GM23338 (cell line): ENCODE measurements around the gene C16orf95. TPM values are rescaled to one million over a fixed set of nuclear protein-coding genes. Genes with fewer than 3 reads are reported as not detected.

Experiments
- ATAC-seq: fragments of 200-7000 bp; cut with Tn5 transposase; 3 replicates; pipeline ENCODE4 v1.9.1; 2020
- DNase-seq: peaks from one replicate; pipeline ENCODE4 v3.0.0-alpha.2; 2015; ENCODE audit warnings: low spot score
- H2AFZ ChIP-seq: fragments of 200-600 bp; sonication (generic); 2 replicates; pipeline ENCODE4 v1.8.0; 2016; ENCODE audit warnings: antibody characterized with exemption, mild to moderate bottlenecking, moderate library complexity
- H3F3A ChIP-seq: fragments of 200-600 bp; sonication (generic); replicated peaks from 2 replicates; pipeline ENCODE4 v1.8.0; 2017; ENCODE audit warnings: antibody characterized with exemption, mixed run types, low read depth
- H3K27ac ChIP-seq: fragments of 200-600 bp; sonication (generic); 2 replicates; pipeline ENCODE4 v1.6.1; 2016; ENCODE audit warnings: low read depth
- H3K27me3 ChIP-seq: fragments of 200-600 bp; sonication (generic); 2 replicates; pipeline ENCODE4 v1.8.0; 2016; ENCODE audit warnings: mild to moderate bottlenecking, mixed run types, moderate library complexity; ENCODE audit not compliant: insufficient read depth
- H3K36me3 ChIP-seq: fragments of 200-600 bp; sonication (generic); 2 replicates; pipeline ENCODE4 v1.8.0; 2016; ENCODE audit warnings: mild to moderate bottlenecking; ENCODE audit not compliant: insufficient read depth
- H3K4me1 ChIP-seq: fragments of 200-600 bp; sonication (generic); 2 replicates; pipeline ENCODE4 v1.8.0; 2016; ENCODE audit warnings: mild to moderate bottlenecking, moderate library complexity; ENCODE audit not compliant: insufficient read depth
- H3K4me2 ChIP-seq: fragments of 200-600 bp; sonication (generic); 2 replicates; pipeline ENCODE4 v1.7.1; 2017; ENCODE audit warnings: mixed run types
- H3K4me3 ChIP-seq: fragments of 200-600 bp; sonication (generic); 2 replicates; pipeline ENCODE4 v1.6.1; 2016; ENCODE audit warnings: mixed run types
- H3K79me2 ChIP-seq: fragments of 200-600 bp; sonication (generic); replicated peaks from 2 replicates; pipeline ENCODE4 v1.8.0; 2017; ENCODE audit warnings: mild to moderate bottlenecking; ENCODE audit not compliant: insufficient read depth
- H3K9me2 ChIP-seq: fragments of 200-600 bp; sonication (generic); 2 replicates; pipeline ENCODE4 v1.8.0; 2017; ENCODE audit not compliant: insufficient read depth
- H4K20me1 ChIP-seq: fragments of 200-600 bp; sonication (generic); replicated peaks from 2 replicates; pipeline ENCODE4 v1.8.0; 2017; ENCODE audit warnings: mild to moderate bottlenecking; ENCODE audit not compliant: insufficient read depth
- H3K27ac Mint-ChIP-seq: 2 replicates; pipeline ENCODE4 v1.8.0; 2020; ENCODE audit warnings: inconsistent platforms, mild to moderate bottlenecking, moderate library complexity, mixed read lengths
- H3K27me3 Mint-ChIP-seq: 3 replicates; pipeline ENCODE4 v1.8.0; 2022; ENCODE audit warnings: low read depth, mild to moderate bottlenecking, moderate library complexity, mixed read lengths, inconsistent platforms; ENCODE audit not compliant: insufficient read depth, poor library complexity
- H3K36me3 Mint-ChIP-seq: 3 replicates; pipeline ENCODE4 v1.8.0; 2021; ENCODE audit warnings: low read depth, mild to moderate bottlenecking, inconsistent platforms, moderate library complexity, mixed read lengths
- H3K4me1 Mint-ChIP-seq: 3 replicates; pipeline ENCODE4 v1.8.0; 2020; ENCODE audit warnings: mild to moderate bottlenecking, inconsistent platforms, mixed read lengths
- H3K4me3 Mint-ChIP-seq: 3 replicates; pipeline ENCODE4 v1.8.0; 2021; ENCODE audit warnings: moderate library complexity, mild to moderate bottlenecking, inconsistent platforms, mixed read lengths
- H3K9me3 Mint-ChIP-seq: 3 replicates; pipeline ENCODE4 v1.8.0; 2020; ENCODE audit warnings: moderate library complexity, mild to moderate bottlenecking, inconsistent platforms, mixed read lengths
- ETS1 ChIP-seq: IDR thresholded peaks from 2 replicates; pipeline ENCODE4 v1.6.1; 2016; ENCODE audit warnings: antibody characterized with exemption
- ZNF331 ChIP-seq: fragments of 250-450 bp; sonication (Bioruptor Pico); IDR thresholded peaks from 2 replicates; pipeline ENCODE4 v1.5.0; 2020; ENCODE audit warnings: low read depth, mild to moderate bottlenecking, moderate library complexity
- ZNF462 ChIP-seq: fragments of 250-450 bp; sonication (Bioruptor Pico); IDR thresholded peaks from 2 replicates; pipeline ENCODE4 v1.5.0; 2020; ENCODE audit warnings: mild to moderate bottlenecking, moderate library complexity
- polyA plus RNA-seq: library from polyadenylated mRNA; unstranded; fragments of >200 nt; fragmentation: Nextera tagmentation; extraction: Ambion mirVana; gene quantifications from 2 replicates; pipeline ENCODE4 v1.2.1, GENCODE V29; 2016
- total RNA-seq: library from RNA; depleted of rRNA; stranded (reverse); fragments of >200 nt; shearing (Covaris generic); gene quantifications from 2 replicates; pipeline ENCODE4 v1.2.3, GENCODE V29; 2014

Gene C16orf95
- total and polyA plus RNA-seq, 2 experiments from 2014 or later, result 1.2 to 3.9 TPM

- TF ChIP-seq ZNF462 (no peak), ETS1 (no peak), ZNF331 (CRISPR knock-in tag) (no peak)
Observed at GRCh38 chr16:87350031-87350430, 32.8 kb upstream of the C16orf95 start (continued).

GRCh38 chr16:87348616-87349157 lies 31.5 kb upstream of the C16orf95 start:
- TF ChIP-seq ETS1, result no peak
- H3K27ac Mint-ChIP-seq, result no peak overlapping the region
- no peak overlapping the region for H2AFZ ChIP-seq
- peaks cover 14% of the 10 kb centered on the region for H3K27me3 Mint-ChIP-seq
- peaks cover 11% of the 10 kb centered on the region; the same call in 1 of the 2 replicates for H4K20me1 ChIP-seq
- H3K4me3 Mint-ChIP-seq, result no peak overlapping the region
- no peaks in the 10 kb centered on the region for H3K27me3 ChIP-seq
- no peaks in the 10 kb centered on the region; the same call in 1 of the 2 replicates for H3K36me3 ChIP-seq
- no peak overlapping the region for H3K4me2 ChIP-seq
- DNase-seq (no peak), ATAC-seq (no peak)
- no peaks in the 10 kb centered on the region for H3K4me1 ChIP-seq
- H3K27ac ChIP-seq, result no peak overlapping the region
- no peaks in the 10 kb centered on the region; the same call in 2 of the 3 replicates for H3K9me3 Mint-ChIP-seq
- peaks cover 12% of the 10 kb centered on the region; the same call in 1 of the 2 replicates for H3K79me2 ChIP-seq
- H3K4me3 ChIP-seq, result no peak overlapping the region
- peaks cover 13% of the 10 kb centered on the region for H3K4me1 Mint-ChIP-seq
- peaks cover 7% of the 10 kb centered on the region for H3K36me3 Mint-ChIP-seq
- H3K9me2 ChIP-seq, result no peaks in the 10 kb centered on the region
- H3F3A ChIP-seq, result no peaks in the 10 kb centered on the region
